H9 (cell line): ENCODE measurements around the gene GCAT. TPM values are rescaled to one million over a fixed set of nuclear protein-coding genes. Genes with fewer than 3 reads are reported as not detected.

ENCODE experiments used
- DNase-seq: peaks from one replicate; pipeline ENCODE4 v3.0.0-alpha.2; 2017
- H2AFZ ChIP-seq: one replicate; pipeline ENCODE4 v1.6.1; 2013; ENCODE audit warnings: mild to moderate bottlenecking, low read length, control low read depth, moderate library complexity
- H2AK5ac ChIP-seq: 2 replicates; pipeline ENCODE4 v1.6.1; 2013; ENCODE audit warnings: low read length, control low read depth, mixed read lengths; ENCODE audit not compliant: insufficient read length
- H2BK120ac ChIP-seq: one replicate; pipeline ENCODE4 v1.6.1; 2013; ENCODE audit warnings: low read depth, mild to moderate bottlenecking, low read length, control low read depth, inconsistent platforms; ENCODE audit not compliant: poor library complexity, severe bottlenecking
- H2BK12ac ChIP-seq: 2 replicates; pipeline ENCODE4 v1.6.1; 2013; ENCODE audit warnings: low read length, control low read depth, mixed read lengths, low read depth; ENCODE audit not compliant: insufficient read length
- H2BK15ac ChIP-seq: 2 replicates; pipeline ENCODE4 v1.6.1; 2013; ENCODE audit warnings: low read depth, low read length, control low read depth
- H2BK20ac ChIP-seq: one replicate; pipeline ENCODE4 v1.6.1; 2013; ENCODE audit warnings: low read depth, mild to moderate bottlenecking, low read length, control low read depth, inconsistent platforms; ENCODE audit not compliant: poor library complexity, severe bottlenecking
- H2BK5ac ChIP-seq: 2 replicates; pipeline ENCODE4 v1.6.1; 2013; ENCODE audit warnings: low read length, control low read depth, mixed read lengths; ENCODE audit not compliant: insufficient read length
- H3K14ac ChIP-seq: 2 replicates; pipeline ENCODE4 v1.6.1; 2013; ENCODE audit warnings: low read length, control low read depth; ENCODE audit not compliant: insufficient read depth
- H3K18ac ChIP-seq: 2 replicates; pipeline ENCODE4 v1.6.1; 2013; ENCODE audit warnings: low read depth, mild to moderate bottlenecking, mixed read lengths, low read length, control low read depth; ENCODE audit not compliant: insufficient read length
- H3K23ac ChIP-seq: 2 replicates; pipeline ENCODE4 v1.6.1; 2013; ENCODE audit warnings: low read length, control low read depth, mixed read lengths, low read depth; ENCODE audit not compliant: insufficient read length
- H3K23me2 ChIP-seq: 2 replicates; pipeline ENCODE4 v1.6.1; 2013; ENCODE audit warnings: low read depth, mild to moderate bottlenecking, mixed read lengths, low read length, control low read depth; ENCODE audit not compliant: insufficient read length, poor library complexity, severe bottlenecking
- H3K27ac ChIP-seq: 2 replicates; pipeline ENCODE4 v1.5.1; 2013; ENCODE audit warnings: low read length, control low read depth, mixed read lengths, low read depth; ENCODE audit not compliant: insufficient read length
- H3K27me3 ChIP-seq: 2 replicates; pipeline ENCODE4 v1.6.1; 2013; ENCODE audit warnings: low read length, control low read depth, inconsistent platforms; ENCODE audit not compliant: insufficient read depth
- H3K4ac ChIP-seq: 2 replicates; pipeline ENCODE4 v1.6.1; 2013; ENCODE audit warnings: low read depth, mild to moderate bottlenecking, control low read depth, inconsistent platforms, low read length, moderate library complexity
- H3K4me1 ChIP-seq: 2 replicates; pipeline ENCODE4 v1.6.1; 2013; ENCODE audit warnings: low read length, control low read depth, inconsistent platforms; ENCODE audit not compliant: insufficient read depth
- H3K4me2 ChIP-seq: 2 replicates; pipeline ENCODE4 v1.6.1; 2013; ENCODE audit warnings: low read length, control low read depth, mixed read lengths; ENCODE audit not compliant: insufficient read length, insufficient read depth
- H3K56ac ChIP-seq: 2 replicates; pipeline ENCODE4 v1.6.1; 2013; ENCODE audit warnings: low read depth, mild to moderate bottlenecking, mixed read lengths, low read length, control low read depth; ENCODE audit not compliant: insufficient read length
- H3K79me1 ChIP-seq: 2 replicates; pipeline ENCODE4 v1.6.1; 2013; ENCODE audit warnings: low read depth, mild to moderate bottlenecking, moderate library complexity, low read length, control low read depth, inconsistent platforms; ENCODE audit not compliant: insufficient read depth, poor library complexity, severe bottlenecking
- H3K79me2 ChIP-seq: 2 replicates; pipeline ENCODE4 v1.6.1; 2013; ENCODE audit warnings: low read length, control low read depth, inconsistent platforms; ENCODE audit not compliant: insufficient read depth
- H3K9ac ChIP-seq: 2 replicates; pipeline ENCODE4 v1.6.1; 2013; ENCODE audit warnings: low read length, control low read depth, mixed read lengths; ENCODE audit not compliant: insufficient read length; ENCODE audit errors: extremely low read depth
- H3K9me3 ChIP-seq: one replicate; pipeline ENCODE4 v1.6.1; 2013; ENCODE audit warnings: low read depth, low read length, inconsistent platforms; ENCODE audit not compliant: control insufficient read depth
- H3T11ph ChIP-seq: one replicate; pipeline ENCODE4 v1.6.1; 2013; ENCODE audit warnings: mild to moderate bottlenecking, low read length, control low read depth, inconsistent platforms
- H4K20me1 ChIP-seq: one replicate; pipeline ENCODE4 v1.6.1; 2013; ENCODE audit not compliant: control insufficient read depth, insufficient read length, insufficient read depth
- H4K5ac ChIP-seq: 2 replicates; pipeline ENCODE4 v1.6.1; 2013; ENCODE audit warnings: low read depth, mild to moderate bottlenecking, mixed read lengths, low read length, control low read depth; ENCODE audit not compliant: insufficient read length
- H4K8ac ChIP-seq: replicated peaks from 2 replicates; pipeline ENCODE4 v1.6.1; 2013; ENCODE audit warnings: low read length, control low read depth, mixed read lengths, low read depth; ENCODE audit not compliant: insufficient read length
- H4K91ac ChIP-seq: 2 replicates; pipeline ENCODE4 v1.6.1; 2013; ENCODE audit warnings: low read depth, mild to moderate bottlenecking, moderate library complexity, mixed read lengths, low read length, control low read depth; ENCODE audit not compliant: insufficient read length
- H3K27ac Mint-ChIP-seq, 3 experiments: 2 replicates in 2 of 3; 3 replicates in 1 of 3; pipeline ENCODE4 v1.8.0; 2020 to 2021; ENCODE audit warnings: mixed read lengths in 3 of 3, mild to moderate bottlenecking in 1 of 3, moderate library complexity in 1 of 3
- H3K27me3 Mint-ChIP-seq: 2 replicates; pipeline ENCODE4 v1.8.0; 2021; ENCODE audit warnings: low read depth, mild to moderate bottlenecking, moderate library complexity, mixed read lengths
- H3K36me3 Mint-ChIP-seq, 3 experiments: 2 replicates in 2 of 3; 3 replicates in 1 of 3; pipeline ENCODE4 v1.8.0; 2020 to 2021; ENCODE audit warnings: low read depth in 3 of 3, mixed read lengths in 3 of 3; ENCODE audit not compliant: insufficient read depth in 1 of 3
- H3K4me1 Mint-ChIP-seq, 2 experiments: 2 replicates each; pipeline ENCODE4 v1.8.0; 2020; ENCODE audit warnings: mixed read lengths in 2 of 2
- H3K4me3 Mint-ChIP-seq, 2 experiments: 2 replicates in 1 of 2; 3 replicates in 1 of 2; pipeline ENCODE4 v1.8.0; 2020 to 2021; ENCODE audit warnings: mild to moderate bottlenecking in 2 of 2, mixed read lengths in 2 of 2, moderate library complexity in 1 of 2
- H3K9me3 Mint-ChIP-seq, 2 experiments: 2 replicates in 1 of 2; 3 replicates in 1 of 2; pipeline ENCODE4 v1.8.0; 2020; ENCODE audit warnings: mild to moderate bottlenecking in 2 of 2, mixed read lengths in 2 of 2, moderate library complexity in 1 of 2
- WGBS: extraction: QIAGEN DNeasy Blood & Tissue Kit; methylation state at CpG from one replicate; pipeline ENCODE4 v1.1.7; 2013; ENCODE audit warnings: missing lambda C conversion rate, low lambda C conversion rate, mixed read lengths; ENCODE audit not compliant: insufficient read length; ENCODE audit errors: extremely low coverage; 5-methylcytosine and 5-hydroxymethylcytosine counted together
- total RNA-seq: library from RNA; stranded (reverse); gene quantifications from 2 replicates; pipeline ENCODE4 v1.2.1, GENCODE V29; 2021
- TF ChIP-seq, protein P1 (sequence below): fragments of 200-600 bp; sonication (generic); conservative IDR thresholded peaks from 3 replicates; pipeline ENCODE4 v1.8.0; 2021; ENCODE audit warnings: antibody characterized with exemption, mild to moderate bottlenecking

The GCAT gene
- total RNA-seq, 1 experiment from 2014 or later = 26.9 TPM

DNA sequence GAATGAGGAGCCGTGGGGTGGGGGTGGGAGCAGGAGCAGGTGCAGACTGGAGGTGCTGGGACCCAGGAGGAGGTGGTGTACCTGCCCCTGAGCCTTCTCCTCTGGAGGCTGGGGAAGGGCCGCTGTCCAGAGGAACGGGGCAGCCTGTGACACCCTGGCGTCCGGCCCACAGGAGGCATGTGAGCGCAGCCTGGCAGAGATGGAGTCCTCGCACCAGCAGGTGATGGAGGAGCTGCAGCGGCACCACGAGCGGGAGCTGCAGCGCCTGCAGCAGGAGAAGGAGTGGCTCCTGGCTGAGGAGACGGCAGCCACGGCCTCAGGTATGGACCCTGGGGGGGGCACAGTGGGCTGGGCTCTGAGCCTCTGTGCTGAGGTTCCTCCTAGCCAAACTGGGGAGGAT is 42.2 kb upstream of the GCAT start:
- H2AK5ac ChIP-seq = no peak overlapping the region
- H3K9ac ChIP-seq = no peak overlapping the region

More for the DNA sequence above, 42.2 kb upstream of the GCAT start:
- no peaks in the 10 kb centered on the region for H3K79me2 ChIP-seq
- H2BK120ac ChIP-seq = no peak overlapping the region
- 0 out of 7 replicates have a peak overlapping the region, but pooled peaks of 2 of the 3 experiments have one; percentile 45 to 79 for H3K27ac Mint-ChIP-seq
- peaks cover 3% of the 10 kb centered on the region for H3K27me3 Mint-ChIP-seq
- TF ChIP-seq, protein P1, sequence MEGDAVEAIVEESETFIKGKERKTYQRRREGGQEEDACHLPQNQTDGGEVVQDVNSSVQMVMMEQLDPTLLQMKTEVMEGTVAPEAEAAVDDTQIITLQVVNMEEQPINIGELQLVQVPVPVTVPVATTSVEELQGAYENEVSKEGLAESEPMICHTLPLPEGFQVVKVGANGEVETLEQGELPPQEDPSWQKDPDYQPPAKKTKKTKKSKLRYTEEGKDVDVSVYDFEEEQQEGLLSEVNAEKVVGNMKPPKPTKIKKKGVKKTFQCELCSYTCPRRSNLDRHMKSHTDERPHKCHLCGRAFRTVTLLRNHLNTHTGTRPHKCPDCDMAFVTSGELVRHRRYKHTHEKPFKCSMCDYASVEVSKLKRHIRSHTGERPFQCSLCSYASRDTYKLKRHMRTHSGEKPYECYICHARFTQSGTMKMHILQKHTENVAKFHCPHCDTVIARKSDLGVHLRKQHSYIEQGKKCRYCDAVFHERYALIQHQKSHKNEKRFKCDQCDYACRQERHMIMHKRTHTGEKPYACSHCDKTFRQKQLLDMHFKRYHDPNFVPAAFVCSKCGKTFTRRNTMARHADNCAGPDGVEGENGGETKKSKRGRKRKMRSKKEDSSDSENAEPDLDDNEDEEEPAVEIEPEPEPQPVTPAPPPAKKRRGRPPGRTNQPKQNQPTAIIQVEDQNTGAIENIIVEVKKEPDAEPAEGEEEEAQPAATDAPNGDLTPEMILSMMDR = no peak
- no peak overlapping the region for H3K56ac ChIP-seq
- no peak overlapping the region for H3T11ph ChIP-seq
- no peaks in the 10 kb centered on the region for H3K23me2 ChIP-seq
- no peak overlapping the region for H4K91ac ChIP-seq
- no peaks in the 10 kb centered on the region for H3K9me3 Mint-ChIP-seq
- WGBS = no CpG with 5 or more reads among the region's 13 CpGs
- no peak overlapping the region for H2BK15ac ChIP-seq
- no peak overlapping the region for H3K23ac ChIP-seq
- no peak overlapping the region for H3K4me2 ChIP-seq
- DNase-seq = no peak
- no peaks in the 10 kb centered on the region for H4K20me1 ChIP-seq
- H2BK20ac ChIP-seq = no peak overlapping the region
- H2AFZ ChIP-seq = no peak overlapping the region
- no peak overlapping the region for H2BK5ac ChIP-seq
- no peak overlapping the region for H4K8ac ChIP-seq
- H2BK12ac ChIP-seq = no peak overlapping the region
- no peak overlapping the region for H3K4ac ChIP-seq
- H3K9me3 ChIP-seq = no peaks in the 10 kb centered on the region
- no peak overlapping the region for H3K14ac ChIP-seq
- H3K4me3 Mint-ChIP-seq = no peak overlapping the region
- no peak overlapping the region for H3K18ac ChIP-seq
- no peak overlapping the region for H4K5ac ChIP-seq
- H3K4me1 Mint-ChIP-seq = 0 out of 4 replicates have a peak, but pooled peaks cover 0 to 3% of the 10 kb centered on the region in 2 experiments
- H3K27me3 ChIP-seq = no peaks in the 10 kb centered on the region; the same call in 1 of the 2 replicates
- no peaks in the 10 kb centered on the region for H3K79me1 ChIP-seq
- peaks cover 3 to 50% (median 35%) of the 10 kb centered on the region in 3 experiments; a peak in 6 of 7 replicates for H3K36me3 Mint-ChIP-seq
- H3K27ac ChIP-seq = no peak overlapping the region
- H3K4me1 ChIP-seq = no peaks in the 10 kb centered on the region
